ENCODE results near the gene ARL15. TPM values are rescaled to one million over a fixed set of nuclear protein-coding genes. Genes with fewer than 3 reads are reported as not detected.
A peak's percentile ranks its signal among the peaks of the same experiment; 100 is the strongest.

The ARL15 gene
- total RNA-seq, 1 donor from 2014 or later, result 14.0 TPM

GRCh38 chr5:54224103-54224826 lies 86.1 kb downstream of the ARL15 start:
- Mint-ChIP-seq H3K4me1 (ENCODE audit: low read depth) (peaks cover 4% of the 10 kb centered on the region), H3K4me3 (ENCODE audit: unreplicated experiment) (no peak overlapping the region), H3K27me3 (ENCODE audit: low read depth) (no peaks in the 10 kb centered on the region), H3K9me3 (ENCODE audit: low read depth) (no peaks in the 10 kb centered on the region), H3K36me3 (ENCODE audit: low read depth) (no peaks in the 10 kb centered on the region), H3K27ac (ENCODE audit: unreplicated experiment) (no peak overlapping the region)
- no peak for TF ChIP-seq CTCF (IDR thresholded peaks at IDR 0.05)
- DNase-seq (ENCODE audit: low spot score), result no peak

GRCh38 chr5:54222336-54222735 lies 88.0 kb downstream of the ARL15 start:
- no peaks in the 10 kb centered on the region for H3K27me3 Mint-ChIP-seq (ENCODE audit: low read depth)
- no peak overlapping the region for H3K4me3 Mint-ChIP-seq (ENCODE audit: unreplicated experiment)
- DNase-seq (ENCODE audit: low spot score), result no peak
- no peak for TF ChIP-seq CTCF (IDR thresholded peaks at IDR 0.05)
- H3K27ac Mint-ChIP-seq (ENCODE audit: unreplicated experiment), result no peak overlapping the region
- no peaks in the 10 kb centered on the region for H3K4me1 Mint-ChIP-seq (ENCODE audit: low read depth)
- H3K36me3 Mint-ChIP-seq (ENCODE audit: low read depth), result no peaks in the 10 kb centered on the region
- H3K9me3 Mint-ChIP-seq (ENCODE audit: low read depth), result no peaks in the 10 kb centered on the region

- Mint-ChIP-seq H3K27me3 (ENCODE audit: low read depth) (no peaks in the 10 kb centered on the region), H3K4me1 (ENCODE audit: low read depth) (no peaks in the 10 kb centered on the region), H3K4me3 (ENCODE audit: unreplicated experiment) (no peak overlapping the region), H3K36me3 (ENCODE audit: low read depth) (no peaks in the 10 kb centered on the region), H3K27ac (ENCODE audit: unreplicated experiment) (no peak overlapping the region), H3K9me3 (ENCODE audit: low read depth) (no peaks in the 10 kb centered on the region)
- TF ChIP-seq CTCF (IDR thresholded peaks at IDR 0.05), result no peak
- no peak for DNase-seq (ENCODE audit: low spot score)
Observed at GRCh38 chr5:54221135-54221534, 89.2 kb downstream of the ARL15 start.

GRCh38 chr5:54220230-54221040 lies 89.9 kb downstream of the ARL15 start:
- H3K27ac Mint-ChIP-seq (ENCODE audit: unreplicated experiment), result no peak overlapping the region
- no peaks in the 10 kb centered on the region for H3K36me3 Mint-ChIP-seq (ENCODE audit: low read depth)
- no peak for DNase-seq (ENCODE audit: low spot score)
- H3K9me3 Mint-ChIP-seq (ENCODE audit: low read depth), result no peaks in the 10 kb centered on the region
- TF ChIP-seq CTCF (IDR thresholded peaks at IDR 0.05), result no peak
- no peaks in the 10 kb centered on the region for H3K27me3 Mint-ChIP-seq (ENCODE audit: low read depth)
- H3K4me3 Mint-ChIP-seq (ENCODE audit: unreplicated experiment), result no peak overlapping the region
- no peaks in the 10 kb centered on the region for H3K4me1 Mint-ChIP-seq (ENCODE audit: low read depth)

GRCh38 chr5:54217826-54218503 lies 92.4 kb downstream of the ARL15 start:
- no peak for DNase-seq (ENCODE audit: low spot score)
- Mint-ChIP-seq H3K4me1 (ENCODE audit: low read depth) (peaks cover 9% of the 10 kb centered on the region), H3K27me3 (ENCODE audit: low read depth) (no peaks in the 10 kb centered on the region), H3K27ac (ENCODE audit: unreplicated experiment) (no peak overlapping the region), H3K36me3 (ENCODE audit: low read depth) (no peaks in the 10 kb centered on the region), H3K9me3 (ENCODE audit: low read depth) (no peaks in the 10 kb centered on the region), H3K4me3 (ENCODE audit: unreplicated experiment) (no peak overlapping the region)
- peak; percentile 94 for TF ChIP-seq CTCF (IDR thresholded peaks at IDR 0.05)

Measured in chondrocyte (in vitro differentiated cells).